CD4-positive, alpha-beta T cell (primary cell): Measurements from ENCODE around the gene ARAP2. TPM values are rescaled to one million over a fixed set of nuclear protein-coding genes. Genes with fewer than 3 reads are reported as not detected.

Experiments
- ATAC-seq: fragments of 200-7000 bp; cut with Tn5 transposase; one replicate; pipeline ENCODE4 v1.10.0; 2022; ENCODE audit warnings: mild to moderate bottlenecking; ENCODE audit not compliant: poor library complexity
- CTCF ChIA-PET: fragments of 350-600 bp; sonication (Branson Sonifier 250); formaldehyde crosslinking; loops from one replicate; lab custom pipeline; 2021; ENCODE audit warnings: antibody characterized with exemption, inconsistent platforms; lab: Charles Lee
- POLR2A ChIA-PET: fragments of 350-600 bp; sonication (Branson Sonifier 250); formaldehyde crosslinking; loops from one replicate; lab custom pipeline; 2021; ENCODE audit warnings: antibody characterized with exemption, inconsistent platforms; lab: Charles Lee
- DNase-seq, 14 experiments: peaks; one replicate each; pipeline ENCODE4 v3.0.0-alpha.2; 2013 to 2020; ENCODE audit warnings: mixed read lengths in 2 of 14
- H3K27ac ChIP-seq, 2 donors: one replicate each; pipeline versions ENCODE4 v1.5.1 to v1.7.0; 2013; ENCODE audit warnings: low read length in 2 of 2, low read depth in 1 of 2, mild to moderate bottlenecking in 1 of 2
- H3K27me3 ChIP-seq, 2 experiments: 1 replicate in 1 of 2; 2 replicates in 1 of 2; pipeline versions ENCODE4 v1.6.1 to v1.7.0; 2013; ENCODE audit warnings: low read length in 2 of 2, control low read depth in 1 of 2, mild to moderate bottlenecking in 1 of 2, moderate library complexity in 1 of 2; ENCODE audit not compliant: insufficient read depth in 2 of 2, control insufficient read depth in 1 of 2
- H3K36me3 ChIP-seq: one replicate; pipeline ENCODE4 v1.6.1; 2013; ENCODE audit warnings: low read length, control low read depth; ENCODE audit not compliant: insufficient read depth
- H3K4me1 ChIP-seq: one replicate; pipeline ENCODE4 v1.6.1; 2013; ENCODE audit warnings: low read length, control low read depth; ENCODE audit not compliant: insufficient read depth
- H3K4me3 ChIP-seq: one replicate; pipeline ENCODE4 v1.5.1; 2013; ENCODE audit warnings: mild to moderate bottlenecking, low read length, moderate library complexity
- H3K9me3 ChIP-seq, 2 experiments: 1 replicate in 1 of 2; 2 replicates in 1 of 2; pipeline versions ENCODE4 v1.6.1 to v1.7.0; 2013; ENCODE audit warnings: low read length in 2 of 2, mild to moderate bottlenecking in 2 of 2, control low read depth in 1 of 2, moderate library complexity in 1 of 2; ENCODE audit not compliant: control insufficient read depth in 1 of 2, insufficient read depth in 1 of 2
- H3K27ac Mint-ChIP-seq: one replicate; pipeline ENCODE4 v1.8.0; 2020; ENCODE audit warnings: mixed read lengths
- H3K27me3 Mint-ChIP-seq: one replicate; pipeline ENCODE4 v1.8.0; 2021; ENCODE audit warnings: mixed read lengths
- H3K36me3 Mint-ChIP-seq: one replicate; pipeline ENCODE4 v1.8.0; 2021; ENCODE audit warnings: low read depth, mixed read lengths
- H3K4me1 Mint-ChIP-seq: one replicate; pipeline ENCODE4 v1.8.0; 2021; ENCODE audit warnings: low read depth, mixed read lengths
- H3K4me3 Mint-ChIP-seq: one replicate; pipeline ENCODE4 v1.8.0; 2020; ENCODE audit warnings: mild to moderate bottlenecking, mixed read lengths
- H3K9me3 Mint-ChIP-seq: one replicate; pipeline ENCODE4 v1.8.0; 2020; ENCODE audit warnings: mixed read lengths
- CTCF ChIP-seq: fragments of 200-600 bp; IDR thresholded peaks from one replicate; pipeline ENCODE4 v1.8.0; 2022; ENCODE audit warnings: antibody characterized with exemption, mild to moderate bottlenecking
- intact Hi-C, 2 experiments: fragments of 100-400 bp; cut with DNase I in 1 of 2; cut with micrococcal nuclease in 1 of 2; formaldehyde crosslinking; loops; one replicate each; pipeline versions ENCODE4 v1.15.1 to v1.9.0; 2023 to 2025; cut with DNase I, micrococcal nuclease
- total RNA-seq, 174 experiments: library from RNA in 2 of 174; stranded (reverse) in 2 of 174; gene quantifications; one replicate each; pipeline ENCODE4 v1.2.3 and lab custom pipeline; 2021 to 2026

The ARAP2 gene
- total RNA-seq, 2 experiments from 2014 or later = 54.3 to 63.4 TPM

- H3K36me3 Mint-ChIP-seq = peaks cover 58% of the 10 kb centered on the region
- H3K27ac Mint-ChIP-seq = no peak overlapping the region
- H3K4me1 Mint-ChIP-seq = peaks cover 51% of the 10 kb centered on the region
These were observed 38.3 kb downstream of the ARAP2 start for GRCh38 chr4:36206012-36206411.

GRCh38 chr4:36198861-36199260 lies 45.5 kb downstream of the ARAP2 start:
- no peak for TF ChIP-seq CTCF
- no peaks in the 10 kb centered on the region for H3K27me3 Mint-ChIP-seq
- H3K36me3 ChIP-seq = peaks cover 13% of the 10 kb centered on the region
- H3K27me3 ChIP-seq = no peaks in the 10 kb centered on the region
- no peak overlapping the region for H3K27ac ChIP-seq
- H3K9me3 Mint-ChIP-seq = no peaks in the 10 kb centered on the region
- ChIA-PET POLR2A (no interaction called here), CTCF (interaction anchor here (0.6 kb wide), 1 partner anchor 47 kb away, joined by 3 read pairs; no protein-coding TSS in a partner anchor)
- intact Hi-C loops = no loop called here
- DNase-seq (no peak), ATAC-seq (no peak)
- peaks cover 23% of the 10 kb centered on the region for H3K4me1 Mint-ChIP-seq
- no peak overlapping the region for H3K4me3 ChIP-seq
- peaks cover 13% of the 10 kb centered on the region for H3K4me1 ChIP-seq
- H3K36me3 Mint-ChIP-seq = peaks cover 19% of the 10 kb centered on the region
- H3K9me3 ChIP-seq = peaks cover 0 to 7% of the 10 kb centered on the region in 2 experiments
- no peak overlapping the region for H3K4me3 Mint-ChIP-seq
- no peak overlapping the region for H3K27ac Mint-ChIP-seq

More at GRCh38 chr4:36206012-36206411, 38.3 kb downstream of the ARAP2 start:
- no peak for ATAC-seq
- no peak for DNase-seq
- no peak for TF ChIP-seq CTCF
- H3K9me3 Mint-ChIP-seq = no peaks in the 10 kb centered on the region
- Histone ChIP-seq H3K9me3 (no peaks in the 10 kb centered on the region), H3K27ac (no peak overlapping the region), H3K36me3 (peaks cover 27% of the 10 kb centered on the region), H3K4me3 (no peak overlapping the region), H3K4me1 (peaks cover 8% of the 10 kb centered on the region), H3K27me3 (no peaks in the 10 kb centered on the region)
- no peaks in the 10 kb centered on the region for H3K27me3 Mint-ChIP-seq
- intact Hi-C loops = loop anchor here (5.0 kb wide), 1 partner anchor 36 kb away; the partner anchor contains the start of gene ARAP2 (in 2 of the 2)
- no peak overlapping the region for H3K4me3 Mint-ChIP-seq
- POLR2A ChIA-PET = interaction anchor here (2.4 kb wide), 1 partner anchor 37 kb away, joined by 7 read pairs; no protein-coding TSS in a partner anchor
- CTCF ChIA-PET = interaction anchor here (1.0 to 3.1 kb wide), 2 partner anchors 30 to 194 kb away, joined by 3 to 9 read pairs; no protein-coding TSS in a partner anchor

GRCh38 chr4:36198068-36198808 lies 46.1 kb downstream of the ARAP2 start:
- H3K4me1 Mint-ChIP-seq = peaks cover 18% of the 10 kb centered on the region

More at GRCh38 chr4:36198068-36198808, 46.1 kb downstream of the ARAP2 start:
- Histone ChIP-seq H3K27ac (no peak overlapping the region), H3K4me1 (peaks cover 13% of the 10 kb centered on the region), H3K9me3 (peaks cover 0 to 7% of the 10 kb centered on the region in 2 experiments), H3K27me3 (no peaks in the 10 kb centered on the region), H3K4me3 (no peak overlapping the region), H3K36me3 (peaks cover 13% of the 10 kb centered on the region)
- Mint-ChIP-seq H3K27ac (no peak overlapping the region), H3K9me3 (no peaks in the 10 kb centered on the region), H3K4me3 (no peak overlapping the region), H3K36me3 (peaks cover 13% of the 10 kb centered on the region), H3K27me3 (no peaks in the 10 kb centered on the region)
- no peak for DNase-seq
- no peak for TF ChIP-seq CTCF
- ChIA-PET CTCF (interaction anchor here (0.6 kb wide), 1 partner anchor 47 kb away, joined by 3 read pairs; no protein-coding TSS in a partner anchor), POLR2A (interaction anchor here (1.0 kb wide), 1 partner anchor 45 kb away, joined by 3 read pairs; no protein-coding TSS in a partner anchor)
- intact Hi-C loops = no loop called here
- ATAC-seq = no peak
